Measurements from ENCODE around the gene DRC3.

DRC3 gene

GRCh38 chr17:18056214-18056613, 83.6 kb downstream of the DRC3 start:
- DNase-seq, result no peak

- no peak for DNase-seq
These were observed 86.6 kb downstream of the DRC3 start for GRCh38 chr17:18059283-18059682.

GRCh38 chr17:18064053-18064452, 91.4 kb downstream of the DRC3 start:
- DNase-seq, result no peak

GRCh38 chr17:18065546-18065945, 92.9 kb downstream of the DRC3 start:
- no peak for DNase-seq
